Measurements from ENCODE around the gene FGD4.

The FGD4 gene

GRCh38 chr12:32399370-32400113, at the start of gene FGD4:
FGD4 (plus strand) TSS chr12:32399558.
- DNase-seq = peak; percentile 54

GRCh38 chr12:32353540-32353939, 45.8 kb upstream of the FGD4 start:
- no peak for DNase-seq

GRCh38 chr12:32357601-32358249, 41.6 kb upstream of the FGD4 start:
- no peak for DNase-seq

- no peak for DNase-seq
Observed at GRCh38 chr12:32360956-32361355, 38.4 kb upstream of the FGD4 start.

GRCh38 chr12:32362892-32363291, 36.5 kb upstream of the FGD4 start:
- DNase-seq = no peak

GRCh38 chr12:32365473-32366064, 33.8 kb upstream of the FGD4 start:
- DNase-seq = peak; percentile 79

- no peak for DNase-seq
Observed at GRCh38 chr12:32366714-32367113, 32.6 kb upstream of the FGD4 start.

- DNase-seq = no peak
Observed at GRCh38 chr12:32367381-32367780, 32.0 kb upstream of the FGD4 start.

- no peak for DNase-seq
Observed at GRCh38 chr12:32369202-32369601, 30.2 kb upstream of the FGD4 start.

- DNase-seq = no peak
Observed at GRCh38 chr12:32377344-32378055, 21.9 kb upstream of the FGD4 start.

- no peak for DNase-seq
Observed at GRCh38 chr12:32379213-32379612, 20.1 kb upstream of the FGD4 start.

- no peak for DNase-seq
Observed at GRCh38 chr12:32379667-32380066, 19.7 kb upstream of the FGD4 start.

- DNase-seq = no peak
Observed at GRCh38 chr12:32382226-32382625, 17.1 kb upstream of the FGD4 start.

- DNase-seq = peak; percentile 20
Observed at GRCh38 chr12:32390572-32391219, 8.7 kb upstream of the FGD4 start.

GRCh38 chr12:32395026-32395425, 4.3 kb upstream of the FGD4 start:
- DNase-seq = no peak

GRCh38 chr12:32397696-32398095, 1.7 kb upstream of the FGD4 start:
- no peak for DNase-seq

GRCh38 chr12:32398181-32398580, 1.2 kb upstream of the FGD4 start:
- DNase-seq = no peak

GRCh38 chr12:32398816-32399369, 465 bp upstream of the FGD4 start:
- no peak for DNase-seq

- no peak for DNase-seq
Observed at GRCh38 chr12:32400114-32400672, 835 bp downstream of the FGD4 start.

GRCh38 chr12:32400866-32401265, 1.5 kb downstream of the FGD4 start:
- DNase-seq = no peak

GRCh38 chr12:32402170-32402569, 2.8 kb downstream of the FGD4 start:
- DNase-seq = no peak

GRCh38 chr12:32402946-32403345, 3.6 kb downstream of the FGD4 start:
- DNase-seq = no peak
